IMR-90 (cell line): ENCODE measurements around the gene OR6P1. TPM values are rescaled to one million over a fixed set of nuclear protein-coding genes. Genes with fewer than 3 reads are reported as not detected.

Experiments
- ATAC-seq: fragments of 200-7000 bp; cut with Tn5 transposase; 2 replicates; pipeline ENCODE4 v1.9.1; 2020; ENCODE audit warnings: low read depth, mild to moderate bottlenecking, moderate library complexity
- BruUV-seq: library from RNA; stranded (reverse); fragments of 400-500 nt; replicated peaks from 2 replicates; lab custom pipeline; 2021; lab: Mats Ljungman, UMichigan
- CTCF ChIA-PET: fragments of 300-600 bp; formaldehyde crosslinking; extraction: SDS; loops from one replicate; lab custom pipeline; 2021; ENCODE audit warnings: antibody characterized with exemption; lab: Yijun Ruan, JAX
- POLR2A ChIA-PET: fragments of 300-600 bp; sonication (Branson Sonifier 250); formaldehyde crosslinking; loops from one replicate; lab custom pipeline; 2022; ENCODE audit warnings: antibody characterized with exemption; ENCODE audit not compliant: unreplicated experiment; lab: Charles Lee
- DNase-seq: peaks from one replicate; pipeline ENCODE4 v3.0.0; 2013
- H2AFZ ChIP-seq: replicated peaks from 2 replicates; pipeline ENCODE3; 2013; ENCODE audit warnings: low read length, mild to moderate bottlenecking; ENCODE audit not compliant: poor library complexity
- H2AK5ac ChIP-seq: 2 replicates; pipeline ENCODE4 v1.6.1; 2013; ENCODE audit warnings: low read depth, low read length, inconsistent platforms
- H2AK9ac ChIP-seq: replicated peaks from 2 replicates; pipeline ENCODE3; 2013; ENCODE audit warnings: mild to moderate bottlenecking, low read depth, low read length, moderate library complexity; ENCODE audit not compliant: poor library complexity
- H2BK120ac ChIP-seq: 2 replicates; pipeline ENCODE4 v1.6.1; 2013; ENCODE audit warnings: low read depth, low read length, inconsistent platforms
- H2BK15ac ChIP-seq: 3 replicates; pipeline ENCODE4 v1.6.1; 2013; ENCODE audit warnings: low read depth, low read length, inconsistent platforms
- H2BK20ac ChIP-seq: 2 replicates; pipeline ENCODE4 v1.6.1; 2013; ENCODE audit warnings: low read depth, mild to moderate bottlenecking, inconsistent platforms, low read length, moderate library complexity
- H2BK5ac ChIP-seq: 2 replicates; pipeline ENCODE4 v1.6.1; 2013; ENCODE audit warnings: mild to moderate bottlenecking, low read depth, low read length, inconsistent platforms; ENCODE audit not compliant: poor library complexity, severe bottlenecking
- H3K14ac ChIP-seq: replicated peaks from 2 replicates; pipeline ENCODE4 v1.6.1; 2013; ENCODE audit warnings: low read depth, low read length, inconsistent platforms
- H3K18ac ChIP-seq: 2 replicates; pipeline ENCODE4 v1.6.1; 2013; ENCODE audit warnings: low read depth, low read length, control low read depth
- H3K23ac ChIP-seq: 2 replicates; pipeline ENCODE4 v1.6.1; 2013; ENCODE audit warnings: low read depth, low read length, inconsistent platforms
- H3K27ac ChIP-seq: 2 replicates; pipeline ENCODE4 v1.5.1; 2013; ENCODE audit warnings: mild to moderate bottlenecking, control low read depth, low read length; ENCODE audit not compliant: insufficient read depth
- H3K27me3 ChIP-seq: 2 replicates; pipeline ENCODE4 v1.6.1; 2013; ENCODE audit warnings: low read length; ENCODE audit not compliant: control insufficient read depth, insufficient read depth
- H3K36me3 ChIP-seq: 2 replicates; pipeline ENCODE4 v1.6.1; 2013; ENCODE audit warnings: low read length, mixed read lengths; ENCODE audit not compliant: control insufficient read depth, insufficient read depth
- H3K4ac ChIP-seq: 2 replicates; pipeline ENCODE4 v1.6.1; 2013; ENCODE audit warnings: low read depth, low read length, inconsistent platforms
- H3K4me1 ChIP-seq: 2 replicates; pipeline ENCODE4 v1.6.1; 2013; ENCODE audit warnings: low read length, mixed read lengths; ENCODE audit not compliant: control insufficient read depth, insufficient read depth
- H3K4me2 ChIP-seq: 2 replicates; pipeline ENCODE4 v1.6.1; 2013; ENCODE audit warnings: low read depth, mild to moderate bottlenecking, control low read depth, low read length, moderate library complexity
- H3K4me3 ChIP-seq: 2 replicates; pipeline ENCODE4 v1.5.1; 2013; ENCODE audit warnings: low read depth, mild to moderate bottlenecking, control low read depth, low read length, moderate library complexity; ENCODE audit not compliant: insufficient read depth
- H3K56ac ChIP-seq: 2 replicates; pipeline ENCODE4 v1.6.1; 2013; ENCODE audit warnings: low read length, inconsistent platforms; ENCODE audit not compliant: insufficient read depth; ENCODE audit errors: extremely low read depth
- H3K79me1 ChIP-seq, 2 experiments: 2 replicates each; pipeline ENCODE4 v1.6.1; 2013; ENCODE audit warnings: low read length in 2 of 2, inconsistent platforms in 1 of 2, low read depth in 1 of 2
- H3K9ac ChIP-seq: 2 replicates; pipeline ENCODE4 v1.6.1; 2013; ENCODE audit warnings: low read depth, low read length, control low read depth
- H3K9me1 ChIP-seq: 2 replicates; pipeline ENCODE4 v1.6.1; 2013; ENCODE audit warnings: low read length, inconsistent platforms; ENCODE audit not compliant: insufficient read depth
- H3K9me3 ChIP-seq: 2 replicates; pipeline ENCODE4 v1.6.1; 2013; ENCODE audit warnings: low read length; ENCODE audit not compliant: control insufficient read depth, insufficient read depth
- H4K20me1 ChIP-seq: 2 replicates; pipeline ENCODE4 v1.6.1; 2013; ENCODE audit warnings: low read length, inconsistent platforms; ENCODE audit not compliant: insufficient read depth
- H4K5ac ChIP-seq: 2 replicates; pipeline ENCODE4 v1.6.1; 2013; ENCODE audit warnings: mild to moderate bottlenecking, low read depth, low read length, control low read depth
- H4K8ac ChIP-seq, 2 experiments: 2 replicates each; pipeline ENCODE4 v1.6.1; 2013; ENCODE audit warnings: low read depth in 2 of 2, low read length in 2 of 2, control low read depth in 1 of 2, inconsistent platforms in 1 of 2
- H4K91ac ChIP-seq: 2 replicates; pipeline ENCODE4 v1.6.1; 2013; ENCODE audit warnings: low read depth, low read length, inconsistent platforms; ENCODE audit not compliant: insufficient read depth
- BHLHE40 ChIP-seq: fragments of 150-350 bp; IDR thresholded peaks from 2 replicates; pipeline ENCODE4 v1.6.1; 2016; ENCODE audit warnings: mild to moderate bottlenecking, low read depth, low read length
- CEBPB ChIP-seq: IDR thresholded peaks from 2 replicates; pipeline ENCODE4 v1.6.1; 2012; ENCODE audit warnings: low read depth, low read length, improper control_type of control experiment
- MXI1 ChIP-seq: IDR thresholded peaks from 2 replicates; pipeline ENCODE4 v1.6.1; 2012; ENCODE audit warnings: low read depth, mild to moderate bottlenecking, low read length, moderate library complexity, borderline replicate concordance
- NFE2L2 ChIP-seq: fragments of 150-350 bp; IDR thresholded peaks from 2 replicates; pipeline ENCODE4 v1.6.1; 2016; ENCODE audit warnings: low read depth, mild to moderate bottlenecking, low read length
- POLR2A ChIP-seq: IDR thresholded peaks from 2 replicates; pipeline ENCODE4 v1.6.1; 2012; ENCODE audit warnings: mild to moderate bottlenecking, low read depth, low read length
- RAD21 ChIP-seq: IDR thresholded peaks from 2 replicates; pipeline ENCODE4 v1.6.1; 2012; ENCODE audit warnings: low read length, improper control_type of control experiment
- RFX5 ChIP-seq: IDR thresholded peaks from 2 replicates; pipeline ENCODE4 v1.8.0; 2012; ENCODE audit warnings: low read depth, mild to moderate bottlenecking, low read length, moderate library complexity
- WGBS, 2 experiments: methylation state at CpG; one replicate each; pipeline versions ENCODE4 v1.1.5 to v1.1.7; 2013; ENCODE audit warnings: missing lambda C conversion rate in 2 of 2; ENCODE audit not compliant: insufficient read length in 1 of 2; ENCODE audit errors: extremely low coverage in 2 of 2; 5-methylcytosine and 5-hydroxymethylcytosine counted together
- dilution Hi-C: fragments of 300-500 bp; cut with HindIII; formaldehyde crosslinking; loops from one replicate; pipeline ENCODE4 v1.14.3; 2018; ENCODE audit warnings: low sequenced_read_pairs; ENCODE audit not compliant: unreplicated experiment
- in situ Hi-C: fragments of 300-500 bp; cut with MboI; formaldehyde crosslinking; loops from 3 replicates; pipeline ENCODE4 v1.14.3; 2019; ENCODE audit warnings: low sequenced_read_pairs, inconsistent platforms, mixed read lengths
- intact Hi-C: fragments of 100-400 bp; cut with micrococcal nuclease; formaldehyde crosslinking; loops from 2 replicates; pipeline ENCODE4 v1.10.0; 2022
- polyA plus RNA-seq, 3 experiments: library from polyadenylated mRNA; depleted of rRNA; stranded (reverse); fragments of >200 nt; gene quantifications; 2 replicates each; pipeline ENCODE4 v1.2.3, GENCODE V29; 2012; ENCODE audit warnings: low replicate concordance in 1 of 3
- total RNA-seq: library from RNA; depleted of rRNA; stranded (reverse); fragments of >200 nt; gene quantifications from 2 replicates; pipeline ENCODE4 v1.2.3, GENCODE V29; 2012

The OR6P1 gene
- total and polyA plus RNA-seq, 2 of the 4 experiments (the other 2 are of a cell fraction) = not detected

- H4K20me1 ChIP-seq = no peaks in the 10 kb centered on the region
- TF ChIP-seq MXI1 = no peak
- TF ChIP-seq RFX5 = no peak
- no peak for TF ChIP-seq CEBPB
- no peak for TF ChIP-seq POLR2A
- no peak for TF ChIP-seq NFE2L2
- no peak for TF ChIP-seq RAD21
- no peak for TF ChIP-seq BHLHE40
- H3K9ac ChIP-seq = no peak overlapping the region
- in situ Hi-C loops = no loop called here
- no peak overlapping the region for H3K18ac ChIP-seq
- no TSS peak for BruUV-seq
- ATAC-seq (no peak), DNase-seq (no peak)
- no peak overlapping the region for H2BK5ac ChIP-seq
- no peak overlapping the region for H3K23ac ChIP-seq
- H4K91ac ChIP-seq = no peak overlapping the region
- no peak overlapping the region for H3K14ac ChIP-seq
- no peak overlapping the region for H3K4me3 ChIP-seq
- no peak overlapping the region for H4K8ac ChIP-seq
- H3K56ac ChIP-seq = no peak overlapping the region
- H3K27me3 ChIP-seq = no peaks in the 10 kb centered on the region
- ChIA-PET CTCF (interaction anchor here (1.1 kb wide), 1 partner anchor 24 kb away, joined by 3 read pairs; no protein-coding TSS in a partner anchor), POLR2A (no interaction called here)
- H2BK15ac ChIP-seq = no peak overlapping the region
- H3K9me1 ChIP-seq = no peaks in the 10 kb centered on the region
- no peak overlapping the region for H2AK9ac ChIP-seq
- WGBS, 2 experiments = no CpG with 5 or more reads among the region's 2 CpGs
- no peak overlapping the region for H2BK20ac ChIP-seq
- no peak overlapping the region for H2BK120ac ChIP-seq
- no peak overlapping the region for H3K4ac ChIP-seq
- H4K5ac ChIP-seq = no peak overlapping the region
- H3K4me2 ChIP-seq = no peak overlapping the region
- H3K9me3 ChIP-seq = no peaks in the 10 kb centered on the region
- no peak overlapping the region for H2AK5ac ChIP-seq
- H3K4me1 ChIP-seq = no peaks in the 10 kb centered on the region
- H3K27ac ChIP-seq = no peak overlapping the region
- intact Hi-C loops = loop anchor here (10.0 kb wide), 2 partner anchors 553 to 557 kb away; partner anchors contain the start of gene AIM2
- H3K36me3 ChIP-seq = no peaks in the 10 kb centered on the region
- dilution Hi-C loops = no loop called here
- H2AFZ ChIP-seq = no peak overlapping the region
- H3K79me1 ChIP-seq = no peaks in the 10 kb centered on the region
Measured at GRCh38 chr1:158521666-158522058, 48.7 kb downstream of the OR6P1 start.
